ENCODE results near the gene TCEAL8. TPM values are rescaled to one million over a fixed set of nuclear protein-coding genes. Genes with fewer than 3 reads are reported as not detected.
"Not testable (repeated sequence)": the region's sequence is repeated elsewhere in the genome, so short reads cannot be mapped to it uniquely, and the experiment has no call there.

The TCEAL8 gene
- total RNA-seq, 5 donors from 2014 or later (not counting 1 experiment from before 2014, with no cell fraction given) = 13.8 to 25.5 (median 20.4) TPM

DNA sequence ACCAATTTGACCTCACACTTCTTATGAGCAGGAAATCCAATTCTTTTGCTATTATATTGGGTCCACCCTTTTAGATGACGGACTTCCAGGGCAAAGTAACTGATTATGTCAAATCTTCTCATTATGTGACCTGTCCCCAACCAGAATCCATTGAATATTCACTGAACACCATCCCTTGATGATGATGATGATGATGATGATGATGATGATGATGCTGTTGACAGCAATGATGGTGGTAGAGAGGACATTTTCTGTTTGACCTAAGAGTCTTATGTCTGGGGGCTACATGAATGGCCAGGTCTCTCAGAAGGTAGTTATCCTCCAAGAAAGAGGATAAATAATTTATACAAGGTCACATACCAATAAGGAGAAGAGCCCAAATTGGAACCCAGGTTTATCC lies 5.2 kb downstream of the TCEAL8 start:
- H3K4me1 ChIP-seq (ENCODE audit: control insufficient read depth in 1 of 2, extremely low read depth in 1 of 2, insufficient read depth in 2 of 2, low read length in 2 of 2) = peaks cover 0 to 10% of the 10 kb centered on the region in 2 experiments
- no peaks in the 10 kb centered on the region for H3K9me3 Mint-ChIP-seq
- no peak overlapping the region for H3K4me3 Mint-ChIP-seq
- ATAC-seq (replicated peaks in 1 of 4) (no peak), DNase-seq (no peak)
- H3K27me3 ChIP-seq (replicated peaks in 1 of 2; ENCODE audit: control insufficient read depth in 2 of 2, extremely low read depth in 1 of 2, insufficient read depth in 2 of 2, low read length in 1 of 2) = no peaks in the 10 kb centered on the region
- POLR2A ChIA-PET = no interaction called here
- no peak overlapping the region for H3K4me3 ChIP-seq (ENCODE audit: control insufficient read depth in 1 of 2, extremely low read depth in 1 of 2, low read length in 1 of 2)
- no CpG with 5 or more reads among the region's 1 CpG for WGBS (ENCODE audit: insufficient coverage)
- H3K27ac ChIP-seq (ENCODE audit: low read length) = no peak overlapping the region
- peaks cover 2% of the 10 kb centered on the region for H3K36me3 Mint-ChIP-seq
- H3K9me3 ChIP-seq = no peaks in the 10 kb centered on the region
- peaks cover 10 to 16% (median 16%) of the 10 kb centered on the region in 3 donors for H3K4me1 Mint-ChIP-seq
- no peak overlapping the region for H3K27ac Mint-ChIP-seq
- CTCF ChIA-PET = interaction anchor here in 1 of 2 donors (0.6 kb wide), 1 partner anchor 38 kb away, joined by 4 read pairs; no protein-coding TSS in a partner anchor
- H3K36me3 ChIP-seq (ENCODE audit: control insufficient read depth in 2 of 2, extremely low read depth in 1 of 2, insufficient read depth in 1 of 2, low read length in 1 of 2) = no peaks in the 10 kb centered on the region
- peaks cover 0 to 13% of the 10 kb centered on the region in 2 donors for H3K27me3 Mint-ChIP-seq

DNA sequence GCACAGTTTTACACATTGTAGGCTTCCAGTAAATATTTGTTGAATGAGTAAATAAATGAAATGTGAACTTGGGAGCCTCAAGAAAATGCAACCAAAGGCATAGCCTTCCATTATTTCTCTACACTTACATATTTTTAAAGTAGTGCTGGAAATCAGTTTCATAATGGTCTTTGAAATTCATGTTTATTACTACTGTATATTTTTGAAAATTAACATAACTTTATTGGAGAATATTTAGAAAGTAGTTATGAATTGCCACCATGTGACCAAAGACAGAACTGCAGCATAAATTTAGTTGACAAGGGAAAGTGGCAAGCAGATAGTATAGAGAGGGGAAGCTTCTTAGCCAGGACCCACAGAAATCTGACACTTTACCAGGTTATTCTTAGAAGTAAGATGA lies 6.4 kb downstream of the TCEAL8 start:
- Mint-ChIP-seq H3K36me3 (peaks cover under 1% of the 10 kb centered on the region), H3K4me1 (peaks cover 3 to 6% (median 4%) of the 10 kb centered on the region in 3 donors), H3K9me3 (no peaks in the 10 kb centered on the region), H3K4me3 (no peak overlapping the region), H3K27me3 (peaks cover 0 to 13% of the 10 kb centered on the region in 2 donors), H3K27ac (no peak overlapping the region)
- Histone ChIP-seq H3K4me3 (ENCODE audit: control insufficient read depth in 1 of 2, extremely low read depth in 1 of 2, low read length in 1 of 2) (no peak overlapping the region), H3K27ac (ENCODE audit: low read length) (no peak overlapping the region), H3K9me3 (no peaks in the 10 kb centered on the region), H3K27me3 (replicated peaks in 1 of 2; ENCODE audit: control insufficient read depth in 2 of 2, extremely low read depth in 1 of 2, insufficient read depth in 2 of 2, low read length in 1 of 2) (no peaks in the 10 kb centered on the region), H3K4me1 (ENCODE audit: control insufficient read depth in 1 of 2, extremely low read depth in 1 of 2, insufficient read depth in 2 of 2, low read length in 2 of 2) (peaks cover 0 to 1% of the 10 kb centered on the region in 2 experiments), H3K36me3 (ENCODE audit: control insufficient read depth in 2 of 2, extremely low read depth in 1 of 2, insufficient read depth in 1 of 2, low read length in 1 of 2) (no peaks in the 10 kb centered on the region)
- DNase-seq (peak in 1 of 35 experiments; percentile 48), ATAC-seq (replicated peaks in 1 of 4) (no peak)
- ChIA-PET CTCF (interaction anchor here (0.6 to 1.1 kb wide), 4 partner anchors 37 to 1323 kb away, joined by 3 to 5 read pairs (median 4); no protein-coding TSS in a partner anchor), POLR2A (interaction anchor here in 1 of 2 donors (1.1 kb wide), 1 partner anchor 37 kb away, joined by 3 read pairs; no protein-coding TSS in a partner anchor)

DNA sequence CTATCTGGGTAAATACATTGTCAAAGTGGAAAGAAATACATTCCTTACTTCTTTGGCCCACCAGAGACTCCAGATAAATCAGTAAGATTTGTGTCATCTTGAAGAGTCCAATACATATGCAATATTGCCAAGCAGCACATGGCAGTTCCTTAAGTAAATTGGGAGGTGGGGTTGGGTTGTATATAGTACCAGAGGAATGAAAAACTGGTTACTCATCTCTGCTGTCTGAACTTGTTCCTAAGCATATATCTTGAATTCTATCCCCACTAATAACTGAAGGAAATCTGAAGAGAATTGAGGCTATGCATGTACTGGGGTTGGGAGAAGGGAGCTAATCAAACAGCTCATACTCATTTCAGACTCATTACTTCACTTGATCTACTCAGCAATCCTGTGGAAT lies 14.8 kb downstream of the TCEAL8 start:
- no peak overlapping the region for H3K27ac Mint-ChIP-seq
- no peak overlapping the region for H3K27ac ChIP-seq (ENCODE audit: low read length)

DNA sequence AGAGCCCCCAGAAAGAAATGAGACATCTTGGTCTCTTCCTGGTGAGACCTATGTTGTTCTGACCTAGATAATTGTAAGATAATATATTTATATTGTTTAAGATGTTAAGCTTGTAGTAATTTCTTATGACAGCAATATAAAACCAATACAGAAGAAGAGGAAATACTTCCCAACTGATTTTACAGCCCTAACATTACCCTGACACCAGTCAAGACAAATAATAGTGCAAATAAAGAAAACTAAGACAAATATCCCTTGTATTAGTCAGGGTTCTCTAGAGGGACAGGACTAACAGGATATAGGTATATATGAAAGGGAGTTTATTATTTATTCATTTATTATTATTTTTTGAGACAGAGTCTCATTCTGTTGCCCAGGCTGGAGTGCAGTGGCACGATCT lies 18.7 kb downstream of the TCEAL8 start:
- Histone ChIP-seq H3K27ac (ENCODE audit: low read length) (no peak overlapping the region), H3K36me3 (ENCODE audit: control insufficient read depth in 2 of 2, extremely low read depth in 1 of 2, insufficient read depth in 1 of 2, low read length in 1 of 2) (no peaks in the 10 kb centered on the region), H3K4me1 (ENCODE audit: control insufficient read depth in 1 of 2, extremely low read depth in 1 of 2, insufficient read depth in 2 of 2, low read length in 2 of 2) (no peaks in the 10 kb centered on the region), H3K4me3 (ENCODE audit: control insufficient read depth in 1 of 2, extremely low read depth in 1 of 2, low read length in 1 of 2) (no peak overlapping the region), H3K27me3 (replicated peaks in 1 of 2; ENCODE audit: control insufficient read depth in 2 of 2, extremely low read depth in 1 of 2, insufficient read depth in 2 of 2, low read length in 1 of 2) (no peaks in the 10 kb centered on the region), H3K9me3 (no peaks in the 10 kb centered on the region)
- ATAC-seq (replicated peaks in 1 of 4) (no peak), DNase-seq (no peak)
- peaks cover 0 to 11% of the 10 kb centered on the region in 2 donors for H3K27me3 Mint-ChIP-seq
- no peak overlapping the region for H3K27ac Mint-ChIP-seq
- no peaks in the 10 kb centered on the region for H3K36me3 Mint-ChIP-seq
- POLR2A ChIA-PET = interaction anchor here in 1 of 2 donors (0.7 kb wide), 1 partner anchor 31 kb away, joined by 6 read pairs; no protein-coding TSS in a partner anchor
- no peaks in the 10 kb centered on the region for H3K4me1 Mint-ChIP-seq
- WGBS (ENCODE audit: insufficient coverage) = no CpG with 5 or more reads among the region's 1 CpG
- H3K9me3 Mint-ChIP-seq = no peaks in the 10 kb centered on the region
- CTCF ChIA-PET = no interaction called here
- no peak overlapping the region for H3K4me3 Mint-ChIP-seq

More for the DNA sequence above, 14.8 kb downstream of the TCEAL8 start:
- Mint-ChIP-seq H3K27me3 (peaks cover 8 to 14% of the 10 kb centered on the region in 2 donors), H3K9me3 (no peaks in the 10 kb centered on the region), H3K4me3 (no peak overlapping the region), H3K36me3 (no peaks in the 10 kb centered on the region), H3K4me1 (no peaks in the 10 kb centered on the region)
- H3K4me3 ChIP-seq (ENCODE audit: control insufficient read depth in 1 of 2, extremely low read depth in 1 of 2, low read length in 1 of 2) = no peak overlapping the region
- ATAC-seq (replicated peaks in 1 of 4) (no peak), DNase-seq (no peak)
- no peaks in the 10 kb centered on the region for H3K27me3 ChIP-seq (replicated peaks in 1 of 2; ENCODE audit: control insufficient read depth in 2 of 2, extremely low read depth in 1 of 2, insufficient read depth in 2 of 2, low read length in 1 of 2)
- ChIA-PET CTCF (no interaction called here), POLR2A (interaction anchor here in 1 of 2 donors (0.7 kb wide), 1 partner anchor 9 kb away, joined by 4 read pairs; no protein-coding TSS in a partner anchor)
- no peaks in the 10 kb centered on the region for H3K9me3 ChIP-seq
- H3K4me1 ChIP-seq (ENCODE audit: control insufficient read depth in 1 of 2, extremely low read depth in 1 of 2, insufficient read depth in 2 of 2, low read length in 2 of 2) = no peaks in the 10 kb centered on the region
- H3K36me3 ChIP-seq (ENCODE audit: control insufficient read depth in 2 of 2, extremely low read depth in 1 of 2, insufficient read depth in 1 of 2, low read length in 1 of 2) = no peaks in the 10 kb centered on the region

DNA sequence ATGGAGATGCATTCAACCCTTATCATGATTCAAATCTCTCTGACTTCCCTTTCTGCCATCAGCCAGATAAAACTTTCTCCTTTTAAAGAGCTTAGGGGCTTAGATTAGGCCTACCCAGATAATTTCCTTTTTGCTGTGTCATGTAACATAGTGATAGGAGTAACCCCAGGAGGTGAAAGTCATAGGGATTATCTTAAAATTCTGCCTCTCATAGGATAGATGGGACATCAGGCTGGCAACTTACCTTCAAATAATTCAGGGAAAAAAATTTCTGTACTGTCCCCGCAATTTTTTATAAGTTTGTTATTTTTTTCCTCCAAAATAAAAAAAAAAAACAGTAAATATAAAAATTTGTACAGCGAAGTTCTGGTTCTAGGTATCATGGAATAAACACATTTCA lies 19.3 kb downstream of the TCEAL8 start:
- H3K36me3 ChIP-seq (ENCODE audit: control insufficient read depth in 2 of 2, extremely low read depth in 1 of 2, insufficient read depth in 1 of 2, low read length in 1 of 2); H3K9me3 Mint-ChIP-seq; H3K27ac ChIP-seq (ENCODE audit: low read length); H3K4me3 ChIP-seq (ENCODE audit: control insufficient read depth in 1 of 2, extremely low read depth in 1 of 2, low read length in 1 of 2); H3K4me1 ChIP-seq (ENCODE audit: control insufficient read depth in 1 of 2, extremely low read depth in 1 of 2, insufficient read depth in 2 of 2, low read length in 2 of 2); H3K27ac Mint-ChIP-seq; H3K4me3 Mint-ChIP-seq; DNase-seq; CTCF ChIA-PET; H3K36me3 Mint-ChIP-seq; H3K4me1 Mint-ChIP-seq; ATAC-seq (replicated peaks in 1 of 4); H3K27me3 ChIP-seq (replicated peaks in 1 of 2; ENCODE audit: control insufficient read depth in 2 of 2, extremely low read depth in 1 of 2, insufficient read depth in 2 of 2, low read length in 1 of 2); H3K9me3 ChIP-seq: not testable (repeated sequence)
- POLR2A ChIA-PET = interaction anchor here in 1 of 2 donors (0.7 kb wide), 1 partner anchor 32 kb away, joined by 6 read pairs; no protein-coding TSS in a partner anchor
- peaks cover 0 to 18% of the 10 kb centered on the region in 2 donors for H3K27me3 Mint-ChIP-seq
- no CpG with 5 or more reads among the region's 2 CpGs for WGBS (ENCODE audit: insufficient coverage)

DNA sequence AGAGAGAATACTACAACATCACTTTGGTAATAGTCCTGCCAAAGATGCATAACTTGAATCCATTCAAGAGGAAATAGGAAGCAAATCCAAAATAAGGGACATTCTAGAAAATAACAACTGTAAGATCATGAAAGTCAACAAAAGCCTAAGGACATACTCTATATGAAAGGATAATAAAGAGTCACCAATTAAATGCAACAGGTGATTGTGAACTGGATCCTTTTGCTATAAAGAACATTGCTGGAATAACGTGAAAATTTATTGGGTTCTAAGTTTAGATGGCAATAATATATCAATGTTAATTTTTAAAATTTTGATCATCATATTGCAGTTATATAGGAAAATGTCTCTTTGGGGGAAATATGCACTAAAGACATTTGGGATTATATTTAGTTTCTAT lies 20.1 kb downstream of the TCEAL8 start:
- no CpG with 5 or more reads among the region's 1 CpG for WGBS (ENCODE audit: insufficient coverage)

DNA sequence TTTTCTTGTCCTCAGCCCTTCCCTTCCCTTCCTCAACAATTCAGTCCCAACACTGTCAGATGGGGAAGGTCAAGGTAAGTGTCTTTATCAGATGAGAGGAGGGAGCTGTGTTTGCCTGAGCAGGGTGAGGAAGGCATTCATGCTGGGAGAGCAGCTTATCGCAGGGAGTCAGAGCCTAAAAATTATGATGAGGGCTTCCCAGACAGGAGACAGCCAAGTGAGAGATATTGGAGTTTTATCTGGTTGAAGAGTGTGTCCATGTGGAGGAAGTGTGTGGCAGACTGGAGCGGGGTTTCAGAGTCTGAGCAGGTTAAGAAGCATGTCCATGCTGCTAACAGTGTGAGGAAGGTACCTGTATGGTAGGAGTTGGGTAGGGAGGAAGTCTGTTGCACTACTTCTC lies 21.7 kb downstream of the TCEAL8 start:
- Histone ChIP-seq H3K4me1 (ENCODE audit: control insufficient read depth in 1 of 2, extremely low read depth in 1 of 2, insufficient read depth in 2 of 2, low read length in 2 of 2) (no peaks in the 10 kb centered on the region), H3K36me3 (ENCODE audit: control insufficient read depth in 2 of 2, extremely low read depth in 1 of 2, insufficient read depth in 1 of 2, low read length in 1 of 2) (no peaks in the 10 kb centered on the region), H3K4me3 (ENCODE audit: control insufficient read depth in 1 of 2, extremely low read depth in 1 of 2, low read length in 1 of 2) (no peak overlapping the region), H3K9me3 (no peaks in the 10 kb centered on the region), H3K27me3 (replicated peaks in 1 of 2; ENCODE audit: control insufficient read depth in 2 of 2, extremely low read depth in 1 of 2, insufficient read depth in 2 of 2, low read length in 1 of 2) (no peaks in the 10 kb centered on the region), H3K27ac (ENCODE audit: low read length) (no peak overlapping the region)
- CTCF ChIA-PET = no interaction called here
- Mint-ChIP-seq H3K4me1 (no peaks in the 10 kb centered on the region), H3K27me3 (peaks cover 2 to 23% of the 10 kb centered on the region in 2 donors), H3K27ac (no peak overlapping the region), H3K9me3 (no peaks in the 10 kb centered on the region), H3K36me3 (no peaks in the 10 kb centered on the region), H3K4me3 (no peak overlapping the region)
- ATAC-seq (replicated peaks in 1 of 4) = no peak
- no peak for DNase-seq
- POLR2A ChIA-PET = no interaction called here
- WGBS (ENCODE audit: insufficient coverage) = 90% methylated on average over 2 of the region's 2 CpGs

More for the DNA sequence above, 20.1 kb downstream of the TCEAL8 start:
- DNase-seq = no peak
- no peak overlapping the region for H3K4me3 Mint-ChIP-seq
- Histone ChIP-seq H3K4me1 (ENCODE audit: control insufficient read depth in 1 of 2, extremely low read depth in 1 of 2, insufficient read depth in 2 of 2, low read length in 2 of 2) (no peaks in the 10 kb centered on the region), H3K36me3 (ENCODE audit: control insufficient read depth in 2 of 2, extremely low read depth in 1 of 2, insufficient read depth in 1 of 2, low read length in 1 of 2) (no peaks in the 10 kb centered on the region), H3K4me3 (ENCODE audit: control insufficient read depth in 1 of 2, extremely low read depth in 1 of 2, low read length in 1 of 2) (no peak overlapping the region), H3K9me3 (no peaks in the 10 kb centered on the region), H3K27me3 (replicated peaks in 1 of 2; ENCODE audit: control insufficient read depth in 2 of 2, extremely low read depth in 1 of 2, insufficient read depth in 2 of 2, low read length in 1 of 2) (no peaks in the 10 kb centered on the region), H3K27ac (ENCODE audit: low read length) (no peak overlapping the region)
- no peak overlapping the region for H3K27ac Mint-ChIP-seq
- no peak for ATAC-seq (replicated peaks in 1 of 4)
- ChIA-PET CTCF (no interaction called here), POLR2A (no interaction called here)
- no peaks in the 10 kb centered on the region for H3K9me3 Mint-ChIP-seq
- H3K36me3 Mint-ChIP-seq = no peaks in the 10 kb centered on the region
- H3K4me1 Mint-ChIP-seq = no peaks in the 10 kb centered on the region
- H3K27me3 Mint-ChIP-seq = peaks cover 2 to 23% of the 10 kb centered on the region in 2 donors

Measured in T-cell (primary cell).